Endothelial cell of umbilical vein (primary cell): ENCODE results near the gene CDHR5. TPM values are rescaled to one million over a fixed set of nuclear protein-coding genes. Genes with fewer than 3 reads are reported as not detected.

Experiments used
- BruUV-seq: library from RNA; stranded (reverse); fragments of 400-500 nt; replicated peaks from 2 replicates; lab custom pipeline; 2021; lab: Mats Ljungman, UMichigan
- CTCF ChIA-PET: fragments of 300-600, 350-600 bp; sonication (Branson Sonifier 250); formaldehyde crosslinking; loops from one replicate; lab custom pipeline; 2021; ENCODE audit warnings: antibody characterized with exemption, inconsistent platforms; lab: Charles Lee
- POLR2A ChIA-PET: fragments of 300-600, 350-600 bp; sonication (Branson Sonifier 250); formaldehyde crosslinking; loops from one replicate; lab custom pipeline; 2021; ENCODE audit warnings: antibody characterized with exemption, inconsistent platforms; lab: Charles Lee
- DNase-seq: peaks from one replicate; pipeline ENCODE4 v3.0.0-alpha.2; 2011; ENCODE audit warnings: low read depth, low spot score
- FAIRE-seq: peaks from 2 replicates; lab custom pipeline; 2011; peaks lifted over from hg19 to GRCh38; lab: Jason Lieb, UNC
- H2AFZ ChIP-seq: 2 replicates; pipeline ENCODE4 v1.6.0; 2012; ENCODE audit warnings: low read depth, low read length, control low read depth, inconsistent platforms
- H3K27ac ChIP-seq: 2 replicates; pipeline ENCODE4 v1.5.1; 2011; ENCODE audit warnings: low read depth, mild to moderate bottlenecking, control low read depth, low read length, moderate library complexity; ENCODE audit not compliant: insufficient read depth
- H3K27me3 ChIP-seq, 2 experiments: 2 replicates each; pipeline versions ENCODE4 v1.6.0 to v1.6.1; 2011; ENCODE audit warnings: low read length in 2 of 2, mixed read lengths in 1 of 2; ENCODE audit not compliant: control insufficient read depth in 2 of 2, insufficient read depth in 2 of 2
- H3K36me3 ChIP-seq, 2 experiments: 2 replicates in 1 of 2; 3 replicates in 1 of 2; pipeline ENCODE4 v1.5.1; 2011; ENCODE audit warnings: low read length in 2 of 2, mild to moderate bottlenecking in 1 of 2, moderate library complexity in 1 of 2; ENCODE audit not compliant: control insufficient read depth in 2 of 2, insufficient read depth in 2 of 2; ENCODE audit errors: extremely low read depth in 1 of 2
- H3K4me1 ChIP-seq: 3 replicates; pipeline ENCODE4 v1.5.1; 2011; ENCODE audit warnings: mild to moderate bottlenecking, low read length; ENCODE audit not compliant: control insufficient read depth, insufficient read depth; ENCODE audit errors: extremely low read depth
- H3K4me2 ChIP-seq: 2 replicates; pipeline ENCODE4 v1.6.1; 2011; ENCODE audit warnings: low read length, control low read depth, mixed read lengths; ENCODE audit not compliant: insufficient read depth
- H3K4me3 ChIP-seq, 3 experiments: fragments of 200-600 bp in 1 of 3; sonication (generic), shearing (Covaris generic) in 1 of 3; replicated peaks in 1 of 3; 2 replicates each; pipeline ENCODE4 v1.5.1; 2011 to 2016; ENCODE audit warnings: control low read depth in 3 of 3, low read length in 3 of 3, mild to moderate bottlenecking in 2 of 3, inconsistent platforms in 1 of 3, low read depth in 1 of 3, moderate library complexity in 1 of 3; ENCODE audit not compliant: insufficient read depth in 1 of 3
- H3K79me2 ChIP-seq: 2 replicates; pipeline ENCODE4 v1.6.0; 2012; ENCODE audit warnings: low read length, inconsistent platforms; ENCODE audit not compliant: control insufficient read depth, insufficient read depth
- H3K9ac ChIP-seq: replicated peaks from 2 replicates; pipeline ENCODE3; 2011; ENCODE audit warnings: low read length, control low read depth; ENCODE audit not compliant: insufficient read depth; ENCODE audit errors: extremely low read depth
- H3K9me1 ChIP-seq: replicated peaks from 3 replicates; pipeline ENCODE4 v1.6.0; 2011; ENCODE audit warnings: mild to moderate bottlenecking, low read length; ENCODE audit not compliant: control insufficient read depth, insufficient read depth; ENCODE audit errors: extremely low read depth
- H3K9me3 ChIP-seq: replicated peaks from 2 replicates; pipeline ENCODE4 v1.5.1; 2012; ENCODE audit warnings: low read length, inconsistent platforms; ENCODE audit not compliant: control insufficient read depth, insufficient read depth
- H4K20me1 ChIP-seq: replicated peaks from 2 replicates; pipeline ENCODE3; 2011; ENCODE audit warnings: mild to moderate bottlenecking, low read length; ENCODE audit not compliant: control insufficient read depth, insufficient read depth; ENCODE audit errors: extremely low read depth
- CTCF ChIP-seq, 2 donors: IDR thresholded peaks; 1 replicate in 1 of 2; 2 replicates in 1 of 2; pipeline ENCODE4 v1.5.1; 2011; ENCODE audit warnings: low read length in 2 of 2, mild to moderate bottlenecking in 2 of 2, moderate library complexity in 2 of 2, control low read depth in 1 of 2, inconsistent platforms in 1 of 2, low read depth in 1 of 2; ENCODE audit not compliant: insufficient read depth in 1 of 2; ENCODE audit errors: extremely low read depth in 1 of 2
- MAX ChIP-seq: IDR thresholded peaks from 2 replicates; pipeline ENCODE4 v1.6.1; 2011; ENCODE audit not compliant: insufficient read depth, insufficient read length
- POLR2AphosphoS5 ChIP-seq: IDR thresholded peaks from 2 replicates; pipeline ENCODE4 v1.6.1; 2012; ENCODE audit warnings: low read depth, mild to moderate bottlenecking, control low read depth, low read length, moderate library complexity; ENCODE audit not compliant: insufficient read depth
- dilution Hi-C: fragments of 300-500 bp; cut with MboI; formaldehyde crosslinking; loops from one replicate; pipeline ENCODE4 v1.15.0; 2019; ENCODE audit warnings: low sequenced_read_pairs; ENCODE audit not compliant: extremely low pct_ligation_motif_present
- intact Hi-C: fragments of 100-400 bp; cut with micrococcal nuclease; formaldehyde crosslinking; loops from one replicate; pipeline ENCODE4 v1.10.0; 2022
- polyA plus RNA-seq, 4 experiments: library from polyadenylated mRNA; depleted of rRNA in 3 of 4; stranded (reverse) in 3 of 4; unstranded in 1 of 4; fragments of >200 nt; gene quantifications; 2 replicates each; pipeline versions ENCODE4 v1.2.1 to v1.2.3, GENCODE V29; 2011 to 2012; ENCODE audit warnings: missing spikeins in 1 of 4
- total RNA-seq: library from RNA; stranded (reverse); gene quantifications from 2 replicates; pipeline ENCODE4 v1.2.3, GENCODE V29; 2021

CDHR5 gene
- total and polyA plus RNA-seq, 2 donors (not counting 3 experiments of a cell fraction or from before 2014, with no cell fraction given), result not detected

GRCh38 chr11:579830-580601, 44.7 kb downstream of the CDHR5 start:
- Histone ChIP-seq H3K4me1 (peaks cover 14% of the 10 kb centered on the region), H3K79me2 (peaks cover 56% of the 10 kb centered on the region), H3K4me3 (no peak overlapping the region), H2AFZ (no peak overlapping the region), H4K20me1 (no peaks in the 10 kb centered on the region), H3K9ac (no peak overlapping the region), H3K4me2 (no peak overlapping the region), H3K36me3 (peaks cover 0 to 13% of the 10 kb centered on the region in 2 experiments), H3K9me3 (no peaks in the 10 kb centered on the region), H3K27me3 (peaks cover 1 to 5% of the 10 kb centered on the region in 2 experiments), H3K27ac (no peak overlapping the region), H3K9me1 (no peaks in the 10 kb centered on the region)
- dilution Hi-C loops, result no loop called here
- intact Hi-C loops, result loop anchor here (5.0 kb wide), 1 partner anchor 32 kb away; no protein-coding TSS in a partner anchor
- DNase-seq (no peak), FAIRE-seq (no peak)
- ChIA-PET POLR2A (no interaction called here), CTCF (no interaction called here)
- TF ChIP-seq POLR2AphosphoS5, result no peak
- no peak for TF ChIP-seq MAX
- no peak for TF ChIP-seq CTCF (IDR thresholded peaks at IDR 0.05; ENCODE audit: extremely low read depth in 1 of 2, insufficient read depth in 1 of 2, low read depth in 1 of 2, low read length in 2 of 2)
- no TSS peak for BruUV-seq
